ENCODE results near the gene LDLRAD4.

Gene LDLRAD4

GRCh38 chr18:13447621-13448334, 229.2 kb downstream of the LDLRAD4 start:
- DNase-seq (ENCODE audit: low read depth in 2 of 2), result peak; percentile 34 to 45
- H3K4me3 ChIP-seq (replicated peaks in 1 of 2; ENCODE audit: low read depth in 2 of 2, low read length in 2 of 2), result no peak overlapping the region
- TF ChIP-seq CTCF (IDR thresholded peaks at IDR 0.05; ENCODE audit: low read depth, low read length), result no peak

- no peak overlapping the region for H3K4me3 ChIP-seq (replicated peaks in 1 of 2; ENCODE audit: low read depth in 2 of 2, low read length in 2 of 2)
- TF ChIP-seq CTCF (IDR thresholded peaks at IDR 0.05; ENCODE audit: low read depth, low read length), result no peak
- no peak for DNase-seq (ENCODE audit: low read depth in 2 of 2)
Observed at GRCh38 chr18:13448335-13448795, 229.8 kb downstream of the LDLRAD4 start.

DNA sequence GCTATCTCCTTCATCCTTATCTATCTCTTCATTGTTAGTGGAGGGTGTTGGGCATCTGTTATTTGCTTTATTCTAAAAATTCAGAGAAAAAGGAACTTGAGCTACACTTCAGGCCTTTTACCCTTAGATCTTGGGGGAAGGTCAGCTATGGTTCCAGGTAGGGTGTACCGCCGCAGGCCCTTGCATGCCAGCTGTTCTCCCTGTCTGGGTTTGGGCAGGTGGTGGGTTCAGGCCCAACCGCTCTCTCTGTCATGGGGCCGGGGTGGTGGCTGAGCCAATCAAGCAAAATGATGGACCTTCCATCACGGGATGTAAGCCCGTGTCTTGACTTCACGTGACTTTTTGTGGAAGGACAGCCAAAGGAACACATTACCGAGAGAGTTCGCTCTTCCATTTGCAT, 231.1 kb downstream of the LDLRAD4 start:
- DNase-seq (ENCODE audit: low read depth in 2 of 2), result no peak
- TF ChIP-seq CTCF (IDR thresholded peaks at IDR 0.05; ENCODE audit: low read depth, low read length), result no peak
- H3K4me3 ChIP-seq (replicated peaks in 1 of 2; ENCODE audit: low read depth in 2 of 2, low read length in 2 of 2), result no peak overlapping the region

- DNase-seq (ENCODE audit: low read depth in 2 of 2), result no peak
- TF ChIP-seq CTCF (IDR thresholded peaks at IDR 0.05; ENCODE audit: low read depth, low read length), result no peak
- H3K4me3 ChIP-seq (replicated peaks in 1 of 2; ENCODE audit: low read depth in 2 of 2, low read length in 2 of 2), result no peak overlapping the region
Observed at GRCh38 chr18:13450289-13451212, 232.0 kb downstream of the LDLRAD4 start.

- no peak for DNase-seq (ENCODE audit: low read depth in 2 of 2)
- H3K4me3 ChIP-seq (replicated peaks in 1 of 2; ENCODE audit: low read depth in 2 of 2, low read length in 2 of 2), result no peak overlapping the region
- TF ChIP-seq CTCF (IDR thresholded peaks at IDR 0.05; ENCODE audit: low read depth, low read length), result no peak
Observed at GRCh38 chr18:13451213-13451540, 232.6 kb downstream of the LDLRAD4 start.

DNA sequence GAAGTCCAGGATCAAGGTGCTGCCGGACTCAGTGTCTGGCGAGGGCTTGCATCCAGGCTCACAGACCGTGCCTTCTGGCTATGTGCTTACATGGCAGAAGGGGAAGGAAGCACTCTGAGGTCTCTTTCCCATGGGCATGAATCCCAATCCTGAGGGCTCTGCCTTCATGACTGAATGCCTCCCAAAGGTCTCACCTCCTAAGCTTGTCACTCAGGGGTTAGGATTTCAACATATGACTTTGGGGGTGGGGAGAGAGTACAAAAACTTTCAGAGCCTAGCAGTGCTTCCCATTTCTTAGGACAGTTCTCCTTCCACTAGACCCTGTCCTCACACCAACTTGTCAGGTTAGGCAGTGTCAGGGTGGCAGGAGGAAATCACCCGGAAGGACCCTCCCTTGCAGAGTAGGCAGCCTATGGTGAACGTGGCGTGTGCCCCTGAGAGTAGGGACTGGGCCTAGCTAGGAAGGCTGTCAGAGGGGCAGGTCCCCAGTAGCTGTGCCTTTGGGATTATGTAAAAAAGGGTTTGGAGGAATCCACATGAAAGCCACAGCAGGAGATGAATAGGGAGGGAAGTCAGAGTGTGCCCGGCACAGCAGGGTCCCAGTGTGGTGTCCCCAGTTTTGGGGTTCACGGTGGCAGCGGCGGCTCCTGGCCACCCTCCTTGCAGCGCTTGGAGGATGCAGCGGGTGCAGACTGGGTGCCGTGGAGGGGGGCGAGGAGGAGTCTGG, 233.3 kb downstream of the LDLRAD4 start:
- no peak for TF ChIP-seq CTCF (IDR thresholded peaks at IDR 0.05; ENCODE audit: low read depth, low read length)
- H3K4me3 ChIP-seq (replicated peaks in 1 of 2; ENCODE audit: low read depth in 2 of 2, low read length in 2 of 2), result no peak overlapping the region
- no peak for DNase-seq (ENCODE audit: low read depth in 2 of 2)
